Endothelial cell of umbilical vein (primary cell): ENCODE measurements around the gene C19orf33. TPM values are rescaled to one million over a fixed set of nuclear protein-coding genes. Genes with fewer than 3 reads are reported as not detected.

Source experiments
- BruUV-seq: library from RNA; stranded (reverse); fragments of 400-500 nt; replicated peaks from 2 replicates; lab custom pipeline; 2021; lab: Mats Ljungman, UMichigan
- CTCF ChIA-PET: fragments of 300-600, 350-600 bp; sonication (Branson Sonifier 250); formaldehyde crosslinking; loops from one replicate; lab custom pipeline; 2021; ENCODE audit warnings: antibody characterized with exemption, inconsistent platforms; lab: Charles Lee
- POLR2A ChIA-PET: fragments of 300-600, 350-600 bp; sonication (Branson Sonifier 250); formaldehyde crosslinking; loops from one replicate; lab custom pipeline; 2021; ENCODE audit warnings: antibody characterized with exemption, inconsistent platforms; lab: Charles Lee
- DNase-seq: peaks from one replicate; pipeline ENCODE4 v3.0.0-alpha.2; 2011; ENCODE audit warnings: low read depth, low spot score
- FAIRE-seq: peaks from 2 replicates; lab custom pipeline; 2011; peaks lifted over from hg19 to GRCh38; lab: Jason Lieb, UNC
- H2AFZ ChIP-seq: 2 replicates; pipeline ENCODE4 v1.6.0; 2012; ENCODE audit warnings: low read depth, low read length, control low read depth, inconsistent platforms
- H3K27ac ChIP-seq: 2 replicates; pipeline ENCODE4 v1.5.1; 2011; ENCODE audit warnings: low read depth, mild to moderate bottlenecking, control low read depth, low read length, moderate library complexity; ENCODE audit not compliant: insufficient read depth
- H3K27me3 ChIP-seq, 2 experiments: 2 replicates each; pipeline versions ENCODE4 v1.6.0 to v1.6.1; 2011; ENCODE audit warnings: low read length in 2 of 2, mixed read lengths in 1 of 2; ENCODE audit not compliant: control insufficient read depth in 2 of 2, insufficient read depth in 2 of 2
- H3K36me3 ChIP-seq, 2 experiments: 2 replicates in 1 of 2; 3 replicates in 1 of 2; pipeline ENCODE4 v1.5.1; 2011; ENCODE audit warnings: low read length in 2 of 2, mild to moderate bottlenecking in 1 of 2, moderate library complexity in 1 of 2; ENCODE audit not compliant: control insufficient read depth in 2 of 2, insufficient read depth in 2 of 2; ENCODE audit errors: extremely low read depth in 1 of 2
- H3K4me1 ChIP-seq: 3 replicates; pipeline ENCODE4 v1.5.1; 2011; ENCODE audit warnings: mild to moderate bottlenecking, low read length; ENCODE audit not compliant: control insufficient read depth, insufficient read depth; ENCODE audit errors: extremely low read depth
- H3K4me2 ChIP-seq: 2 replicates; pipeline ENCODE4 v1.6.1; 2011; ENCODE audit warnings: low read length, control low read depth, mixed read lengths; ENCODE audit not compliant: insufficient read depth
- H3K4me3 ChIP-seq, 3 experiments: fragments of 200-600 bp in 1 of 3; sonication (generic), shearing (Covaris generic) in 1 of 3; replicated peaks in 1 of 3; 2 replicates each; pipeline ENCODE4 v1.5.1; 2011 to 2016; ENCODE audit warnings: control low read depth in 3 of 3, low read length in 3 of 3, mild to moderate bottlenecking in 2 of 3, inconsistent platforms in 1 of 3, low read depth in 1 of 3, moderate library complexity in 1 of 3; ENCODE audit not compliant: insufficient read depth in 1 of 3
- H3K79me2 ChIP-seq: 2 replicates; pipeline ENCODE4 v1.6.0; 2012; ENCODE audit warnings: low read length, inconsistent platforms; ENCODE audit not compliant: control insufficient read depth, insufficient read depth
- H3K9ac ChIP-seq: replicated peaks from 2 replicates; pipeline ENCODE3; 2011; ENCODE audit warnings: low read length, control low read depth; ENCODE audit not compliant: insufficient read depth; ENCODE audit errors: extremely low read depth
- H3K9me1 ChIP-seq: replicated peaks from 3 replicates; pipeline ENCODE4 v1.6.0; 2011; ENCODE audit warnings: mild to moderate bottlenecking, low read length; ENCODE audit not compliant: control insufficient read depth, insufficient read depth; ENCODE audit errors: extremely low read depth
- H3K9me3 ChIP-seq: replicated peaks from 2 replicates; pipeline ENCODE4 v1.5.1; 2012; ENCODE audit warnings: low read length, inconsistent platforms; ENCODE audit not compliant: control insufficient read depth, insufficient read depth
- H4K20me1 ChIP-seq: replicated peaks from 2 replicates; pipeline ENCODE3; 2011; ENCODE audit warnings: mild to moderate bottlenecking, low read length; ENCODE audit not compliant: control insufficient read depth, insufficient read depth; ENCODE audit errors: extremely low read depth
- EZH2 ChIP-seq: IDR thresholded peaks from 2 replicates; pipeline ENCODE4 v1.6.1; 2012; ENCODE audit warnings: borderline replicate concordance, low read depth, mild to moderate bottlenecking, moderate library complexity, low read length, inconsistent platforms; ENCODE audit not compliant: severe bottlenecking
- FOS ChIP-seq: IDR thresholded peaks from 2 replicates; pipeline ENCODE4 v1.6.1; 2011; ENCODE audit warnings: mild to moderate bottlenecking, low read length, moderate library complexity, borderline replicate concordance; ENCODE audit not compliant: insufficient read depth
- GATA2 ChIP-seq: IDR thresholded peaks from 2 replicates; pipeline ENCODE4 v1.7.0; 2011; ENCODE audit warnings: low read depth, mild to moderate bottlenecking, moderate library complexity, mixed read lengths, low read length; ENCODE audit not compliant: insufficient read length, insufficient read depth
- JUN ChIP-seq: IDR thresholded peaks from 2 replicates; pipeline ENCODE4 v1.6.1; 2011; ENCODE audit warnings: borderline replicate concordance, low read depth; ENCODE audit not compliant: insufficient read length, insufficient read depth
- MYC ChIP-seq: IDR thresholded peaks from one replicate; pipeline ENCODE4 v1.6.1; 2011; ENCODE audit warnings: mild to moderate bottlenecking, low read depth, low read length
- POLR2A ChIP-seq: IDR thresholded peaks from 2 replicates; pipeline ENCODE4 v1.6.1; 2012; ENCODE audit warnings: low read depth, mild to moderate bottlenecking, control low read depth, low read length
- POLR2AphosphoS5 ChIP-seq: IDR thresholded peaks from 2 replicates; pipeline ENCODE4 v1.6.1; 2012; ENCODE audit warnings: low read depth, mild to moderate bottlenecking, control low read depth, low read length, moderate library complexity; ENCODE audit not compliant: insufficient read depth
- dilution Hi-C: fragments of 300-500 bp; cut with MboI; formaldehyde crosslinking; loops from one replicate; pipeline ENCODE4 v1.15.0; 2019; ENCODE audit warnings: low sequenced_read_pairs; ENCODE audit not compliant: extremely low pct_ligation_motif_present
- intact Hi-C: fragments of 100-400 bp; cut with micrococcal nuclease; formaldehyde crosslinking; loops from one replicate; pipeline ENCODE4 v1.10.0; 2022
- polyA plus RNA-seq, 4 experiments: library from polyadenylated mRNA; depleted of rRNA in 3 of 4; stranded (reverse) in 3 of 4; unstranded in 1 of 4; fragments of >200 nt; gene quantifications; 2 replicates each; pipeline versions ENCODE4 v1.2.1 to v1.2.3, GENCODE V29; 2011 to 2012; ENCODE audit warnings: missing spikeins in 1 of 4
- total RNA-seq: library from RNA; stranded (reverse); gene quantifications from 2 replicates; pipeline ENCODE4 v1.2.3, GENCODE V29; 2021
- TF ChIP-seq, protein P1 (sequence below): IDR thresholded peaks from 2 replicates; pipeline ENCODE4 v1.6.1; 2011; ENCODE audit not compliant: insufficient read depth, insufficient read length
- TF ChIP-seq, protein P2 (sequence below), 2 donors: IDR thresholded peaks; 1 replicate in 1 of 2; 2 replicates in 1 of 2; pipeline ENCODE4 v1.5.1; 2011; ENCODE audit warnings: low read length in 2 of 2, mild to moderate bottlenecking in 2 of 2, moderate library complexity in 2 of 2, control low read depth in 1 of 2, inconsistent platforms in 1 of 2, low read depth in 1 of 2; ENCODE audit not compliant: insufficient read depth in 1 of 2; ENCODE audit errors: extremely low read depth in 1 of 2

Gene C19orf33
- total and polyA plus RNA-seq, 2 donors (not counting 3 experiments of a cell fraction or from before 2014, with no cell fraction given) = 4.3 to 34.1 TPM

DNA sequence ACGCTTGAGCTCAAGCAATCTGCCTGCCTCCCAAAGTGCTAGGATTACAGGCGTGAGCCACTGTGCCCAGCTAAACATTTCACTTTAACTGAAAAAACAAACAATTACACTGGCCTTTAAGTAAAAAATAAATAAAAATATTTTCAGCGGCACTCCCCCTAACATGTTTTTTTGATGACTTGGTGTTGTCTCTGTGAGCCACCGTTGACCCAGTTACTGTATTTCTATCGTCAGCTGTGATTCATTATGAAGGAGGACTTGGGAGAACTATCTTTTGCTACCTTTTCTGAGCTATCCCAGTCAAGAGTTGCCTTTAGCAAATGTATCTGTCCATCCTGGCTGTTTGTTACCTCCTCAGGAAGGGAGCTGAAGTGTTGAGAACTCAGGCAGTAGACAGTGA is 18.5 kb upstream of the C19orf33 start:
- Histone ChIP-seq H3K9me1 (no peaks in the 10 kb centered on the region), H2AFZ (no peak overlapping the region), H3K9ac (no peak overlapping the region), H4K20me1 (no peaks in the 10 kb centered on the region), H3K4me1 (peaks cover 3% of the 10 kb centered on the region), H3K27ac (no peak overlapping the region), H3K4me2 (no peak overlapping the region), H3K4me3 (no peak overlapping the region), H3K79me2 (no peaks in the 10 kb centered on the region), H3K27me3 (no peaks in the 10 kb centered on the region), H3K9me3 (no peaks in the 10 kb centered on the region), H3K36me3 (no peaks in the 10 kb centered on the region)
- CTCF ChIA-PET = interaction anchor here (1.1 to 1.6 kb wide), 3 partner anchors 20 to 50 kb away, joined by 3 to 6 read pairs (median 4); partner anchors contain the start of gene CATSPERG
- POLR2A ChIA-PET = no interaction called here
- FAIRE-seq (no peak), DNase-seq (no peak)
- intact Hi-C loops = no loop called here
- dilution Hi-C loops = no loop called here
- TF ChIP-seq JUN = no peak
- no peak for TF ChIP-seq MYC
- no peak for TF ChIP-seq POLR2A
- TF ChIP-seq, protein P1, sequence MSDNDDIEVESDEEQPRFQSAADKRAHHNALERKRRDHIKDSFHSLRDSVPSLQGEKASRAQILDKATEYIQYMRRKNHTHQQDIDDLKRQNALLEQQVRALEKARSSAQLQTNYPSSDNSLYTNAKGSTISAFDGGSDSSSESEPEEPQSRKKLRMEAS = no peak
- TF ChIP-seq POLR2AphosphoS5 = no peak
- TF ChIP-seq EZH2 = no peak
- no peak for TF ChIP-seq GATA2
- TF ChIP-seq FOS = no peak
- TF ChIP-seq, protein P2, sequence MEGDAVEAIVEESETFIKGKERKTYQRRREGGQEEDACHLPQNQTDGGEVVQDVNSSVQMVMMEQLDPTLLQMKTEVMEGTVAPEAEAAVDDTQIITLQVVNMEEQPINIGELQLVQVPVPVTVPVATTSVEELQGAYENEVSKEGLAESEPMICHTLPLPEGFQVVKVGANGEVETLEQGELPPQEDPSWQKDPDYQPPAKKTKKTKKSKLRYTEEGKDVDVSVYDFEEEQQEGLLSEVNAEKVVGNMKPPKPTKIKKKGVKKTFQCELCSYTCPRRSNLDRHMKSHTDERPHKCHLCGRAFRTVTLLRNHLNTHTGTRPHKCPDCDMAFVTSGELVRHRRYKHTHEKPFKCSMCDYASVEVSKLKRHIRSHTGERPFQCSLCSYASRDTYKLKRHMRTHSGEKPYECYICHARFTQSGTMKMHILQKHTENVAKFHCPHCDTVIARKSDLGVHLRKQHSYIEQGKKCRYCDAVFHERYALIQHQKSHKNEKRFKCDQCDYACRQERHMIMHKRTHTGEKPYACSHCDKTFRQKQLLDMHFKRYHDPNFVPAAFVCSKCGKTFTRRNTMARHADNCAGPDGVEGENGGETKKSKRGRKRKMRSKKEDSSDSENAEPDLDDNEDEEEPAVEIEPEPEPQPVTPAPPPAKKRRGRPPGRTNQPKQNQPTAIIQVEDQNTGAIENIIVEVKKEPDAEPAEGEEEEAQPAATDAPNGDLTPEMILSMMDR (IDR thresholded peaks at IDR 0.05; ENCODE audit: extremely low read depth in 1 of 2, insufficient read depth in 1 of 2, low read depth in 1 of 2, low read length in 2 of 2) = no peak
- BruUV-seq = no TSS peak
